NB4 (cell line): Measurements from ENCODE around the gene CMIP.

Source experiments
- POLR2A ChIP-seq: IDR thresholded peaks from 2 replicates; pipeline ENCODE4 v1.6.1; 2011; ENCODE audit warnings: mild to moderate bottlenecking; ENCODE audit not compliant: insufficient read length; ENCODE audit errors: extremely low read depth
- TF ChIP-seq, protein P1 (sequence below): IDR thresholded peaks from one replicate; pipeline ENCODE4 v1.5.1; 2012; ENCODE audit warnings: low read depth, low read length
- TF ChIP-seq, protein P2 (sequence below): IDR thresholded peaks from 2 replicates; pipeline ENCODE4 v1.6.1; 2011; ENCODE audit warnings: low read depth, low read length

DNA sequence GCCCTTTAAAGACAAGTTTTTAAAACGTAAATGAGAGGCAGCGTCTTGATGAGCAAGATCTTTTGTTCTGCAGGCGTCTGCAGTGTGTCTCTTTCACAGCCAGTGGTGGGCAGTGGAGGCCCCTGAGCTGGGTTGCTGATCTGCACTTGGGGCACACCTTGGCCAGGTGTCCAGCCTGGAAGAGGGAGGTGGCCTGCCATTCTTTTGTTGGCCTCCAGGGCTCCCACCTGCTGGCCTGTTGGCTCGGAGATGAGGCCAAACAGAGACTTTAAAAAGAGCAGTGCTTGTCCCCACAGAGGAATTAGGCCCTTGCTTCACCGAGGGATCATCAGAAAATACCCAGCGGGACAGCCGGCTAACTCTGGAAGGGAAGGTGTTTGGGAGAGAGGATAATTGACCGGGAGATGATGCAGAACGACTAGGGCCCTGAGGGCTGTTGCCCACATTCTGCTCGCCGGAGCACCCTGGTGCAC lies 188.6 kb downstream of the CMIP start:
- TF ChIP-seq, protein P1, sequence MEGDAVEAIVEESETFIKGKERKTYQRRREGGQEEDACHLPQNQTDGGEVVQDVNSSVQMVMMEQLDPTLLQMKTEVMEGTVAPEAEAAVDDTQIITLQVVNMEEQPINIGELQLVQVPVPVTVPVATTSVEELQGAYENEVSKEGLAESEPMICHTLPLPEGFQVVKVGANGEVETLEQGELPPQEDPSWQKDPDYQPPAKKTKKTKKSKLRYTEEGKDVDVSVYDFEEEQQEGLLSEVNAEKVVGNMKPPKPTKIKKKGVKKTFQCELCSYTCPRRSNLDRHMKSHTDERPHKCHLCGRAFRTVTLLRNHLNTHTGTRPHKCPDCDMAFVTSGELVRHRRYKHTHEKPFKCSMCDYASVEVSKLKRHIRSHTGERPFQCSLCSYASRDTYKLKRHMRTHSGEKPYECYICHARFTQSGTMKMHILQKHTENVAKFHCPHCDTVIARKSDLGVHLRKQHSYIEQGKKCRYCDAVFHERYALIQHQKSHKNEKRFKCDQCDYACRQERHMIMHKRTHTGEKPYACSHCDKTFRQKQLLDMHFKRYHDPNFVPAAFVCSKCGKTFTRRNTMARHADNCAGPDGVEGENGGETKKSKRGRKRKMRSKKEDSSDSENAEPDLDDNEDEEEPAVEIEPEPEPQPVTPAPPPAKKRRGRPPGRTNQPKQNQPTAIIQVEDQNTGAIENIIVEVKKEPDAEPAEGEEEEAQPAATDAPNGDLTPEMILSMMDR: no peak
- TF ChIP-seq, protein P2, sequence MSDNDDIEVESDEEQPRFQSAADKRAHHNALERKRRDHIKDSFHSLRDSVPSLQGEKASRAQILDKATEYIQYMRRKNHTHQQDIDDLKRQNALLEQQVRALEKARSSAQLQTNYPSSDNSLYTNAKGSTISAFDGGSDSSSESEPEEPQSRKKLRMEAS: no peak
- TF ChIP-seq POLR2A: no peak
